ENCODE measurements around the gene SETD6.
"Not testable (repeated sequence)": the region's sequence is repeated elsewhere in the genome, so short reads cannot be mapped to it uniquely, and the experiment has no call there.

The SETD6 gene

GRCh38 chr16:58515125-58515870 is at the start of gene SETD6:
Gene SETD6, plus strand, starts transcription at chr16:58515517. Its CDS starts 21 bp downstream, at chr16:58515538.
- peak; percentile 80 for DNase-seq

- DNase-seq: no peak
Observed at GRCh38 chr16:58465817-58466216, 49.5 kb upstream of the SETD6 start.

DNA sequence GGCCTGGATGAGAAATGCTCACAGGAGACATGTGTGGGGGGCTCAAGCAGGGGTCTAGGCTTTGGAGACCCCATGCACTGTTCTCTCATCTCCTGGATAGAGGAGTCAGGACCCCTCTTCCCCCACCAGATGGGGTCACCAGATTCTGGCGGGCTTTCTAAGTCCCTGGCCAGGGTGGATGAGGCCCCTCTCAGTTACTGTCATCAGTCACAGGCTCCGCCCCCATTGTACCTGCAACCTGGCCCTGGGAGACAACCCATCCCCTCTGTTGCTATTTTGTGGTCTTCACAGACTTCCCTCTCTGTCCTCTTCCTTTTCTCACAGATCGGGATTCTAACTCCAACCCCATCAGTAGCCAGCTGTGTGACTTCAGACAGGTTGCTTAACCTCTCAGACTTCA is 48.9 kb upstream of the SETD6 start:
- DNase-seq: no peak

GRCh38 chr16:58467905-58468304 is 47.4 kb upstream of the SETD6 start:
- no peak for DNase-seq

- no peak for DNase-seq
Observed at GRCh38 chr16:58471209-58471975, 43.9 kb upstream of the SETD6 start.

- no peak for DNase-seq
Observed at GRCh38 chr16:58472266-58472665, 43.1 kb upstream of the SETD6 start.

- DNase-seq: no peak
Observed at GRCh38 chr16:58472827-58473226, 42.5 kb upstream of the SETD6 start.

GRCh38 chr16:58474296-58474695 is 41.0 kb upstream of the SETD6 start:
- no peak for DNase-seq

DNA sequence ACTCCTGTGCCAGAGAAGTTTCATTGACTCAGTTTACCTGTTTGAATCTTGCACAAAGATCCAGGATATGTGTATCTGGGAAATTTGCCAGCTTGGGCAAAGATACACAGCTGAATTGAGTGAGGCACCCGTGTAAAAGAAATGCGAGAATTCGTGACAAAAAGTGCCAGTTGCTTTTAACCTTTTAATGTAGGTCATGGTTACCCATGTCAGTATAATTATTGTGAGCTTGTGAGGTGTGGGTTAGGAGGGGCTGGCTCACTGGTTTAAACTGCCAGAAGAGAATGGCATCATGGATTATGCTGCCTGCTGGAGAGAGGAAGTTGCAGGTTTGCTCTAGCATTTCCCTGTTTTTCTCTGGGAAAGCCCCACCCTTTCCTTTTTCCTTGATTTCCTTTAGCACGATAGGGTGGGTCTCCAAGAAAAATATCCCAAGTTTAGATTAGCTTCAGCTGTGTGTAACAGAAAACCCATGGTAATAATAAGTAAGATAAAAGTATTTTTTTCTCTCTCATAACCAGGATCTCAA is 40.2 kb upstream of the SETD6 start:
- DNase-seq: no peak

DNA sequence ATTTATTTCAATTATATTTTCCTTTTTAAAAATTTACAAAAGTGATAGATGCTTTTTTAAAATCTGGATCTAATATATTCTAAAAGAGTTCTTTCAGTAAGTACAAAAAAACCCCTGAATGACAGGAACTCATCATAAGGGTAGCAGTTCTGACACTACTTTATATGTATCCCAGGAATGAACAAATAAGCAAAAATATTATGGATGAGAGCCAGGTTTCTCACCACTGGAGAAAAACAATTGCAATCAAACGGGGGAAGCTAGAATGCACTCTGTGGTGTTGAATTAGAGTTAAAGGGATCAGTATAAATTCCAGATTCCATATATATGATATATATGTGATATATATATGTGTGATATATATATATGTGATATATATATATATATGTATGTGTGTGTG is 38.5 kb upstream of the SETD6 start:
- DNase-seq: no peak

- DNase-seq: no peak
Observed at GRCh38 chr16:58478427-58478826, 36.9 kb upstream of the SETD6 start.

- no peak for DNase-seq
Observed at GRCh38 chr16:58481226-58481869, 34.0 kb upstream of the SETD6 start.

- DNase-seq: no peak
Observed at GRCh38 chr16:58481931-58482330, 33.4 kb upstream of the SETD6 start.

DNA sequence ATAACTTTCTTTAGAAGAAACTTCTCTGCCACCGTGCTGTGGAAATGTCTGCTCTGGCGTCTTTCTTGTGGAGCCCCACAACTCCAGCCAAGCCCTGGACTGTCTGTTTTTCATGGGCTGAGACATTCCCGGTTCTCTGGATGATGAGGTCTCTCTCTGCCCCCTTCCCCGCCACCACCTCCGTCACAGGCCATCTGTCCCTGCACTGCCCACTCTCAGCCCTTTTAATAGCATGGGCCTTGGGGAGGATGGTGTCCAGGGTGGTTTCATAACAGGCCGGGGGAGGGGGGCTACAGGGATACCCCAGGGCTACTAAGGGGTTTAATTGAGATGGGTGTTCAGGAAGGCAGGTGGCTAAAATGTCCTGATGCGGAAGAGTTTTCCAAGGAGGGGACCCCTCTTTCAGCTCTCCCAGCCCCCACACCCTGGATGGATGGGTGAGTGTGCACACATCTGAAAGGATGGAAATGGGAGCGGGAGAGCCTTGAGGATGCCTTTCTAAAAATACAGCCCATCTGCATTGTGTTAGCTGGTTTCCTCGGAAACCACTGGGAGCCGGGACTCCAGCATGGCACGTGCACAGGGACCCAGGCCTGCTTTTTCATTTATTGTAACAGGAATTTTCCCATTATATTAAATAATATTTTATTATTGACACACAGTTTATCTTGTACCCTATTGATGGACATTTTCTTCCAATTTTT is 30.0 kb upstream of the SETD6 start:
- DNase-seq: no peak

DNA sequence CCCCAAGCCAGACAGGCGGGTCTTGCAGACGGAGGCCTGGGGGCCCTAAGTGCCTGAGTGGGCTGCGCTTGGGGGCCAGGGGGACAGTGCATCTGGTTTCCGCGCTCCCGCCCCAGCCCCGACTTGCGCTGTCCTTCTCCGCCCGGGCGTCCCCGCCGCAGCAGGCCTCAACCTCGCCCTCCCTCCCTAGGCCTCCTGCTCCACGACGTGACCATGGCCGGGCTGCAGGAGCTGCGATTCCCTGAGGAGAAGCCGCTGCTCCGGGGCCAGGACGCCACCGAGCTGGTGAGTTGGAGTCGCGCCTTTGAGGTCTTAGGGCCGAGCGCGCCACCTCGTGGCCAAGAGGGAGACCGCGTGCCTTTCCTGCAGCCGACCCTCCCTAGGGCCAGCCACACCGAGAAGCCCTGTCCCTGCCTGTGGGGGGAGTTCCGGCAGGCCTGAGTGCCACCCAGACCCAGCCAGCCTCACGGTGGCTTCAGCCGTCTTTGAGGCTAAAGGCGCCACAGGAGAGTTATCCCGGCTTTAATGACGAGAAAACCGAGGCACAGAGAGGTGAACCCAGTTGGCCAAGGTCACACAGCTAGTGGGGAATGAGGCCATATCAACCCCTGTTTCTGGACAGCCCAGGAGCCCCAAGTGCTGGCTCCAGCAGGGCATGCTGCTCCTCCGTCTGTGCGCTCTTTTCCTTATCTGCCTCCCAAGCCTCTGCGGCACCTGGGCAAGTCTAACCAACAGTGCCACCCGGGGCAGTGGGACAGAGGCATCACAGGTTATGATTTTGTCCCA is 27.6 kb upstream of the SETD6 start:
- DNase-seq: peak; percentile 74

GRCh38 chr16:58488531-58488930 is 26.8 kb upstream of the SETD6 start:
- DNase-seq: no peak

DNA sequence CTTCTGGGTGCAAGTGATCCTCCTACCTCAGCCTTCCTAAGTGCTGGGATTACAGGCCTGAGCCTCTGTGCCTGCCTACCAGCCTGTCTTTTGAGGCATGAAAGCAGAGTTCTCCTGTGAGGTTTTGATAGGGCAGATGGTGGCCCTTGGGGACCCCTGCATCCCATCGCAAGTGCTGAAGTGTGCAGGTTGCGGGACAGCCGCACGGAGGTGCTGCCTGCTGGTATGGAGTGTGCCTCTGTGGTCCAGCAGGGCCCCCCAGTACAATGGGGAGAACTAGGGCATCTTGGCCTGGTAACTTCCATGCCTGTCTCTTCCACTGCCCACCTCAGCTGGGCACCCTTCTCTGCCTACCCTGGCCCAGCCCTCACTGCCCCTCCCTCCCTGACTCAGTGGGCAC is 25.3 kb upstream of the SETD6 start:
- no peak for DNase-seq

DNA sequence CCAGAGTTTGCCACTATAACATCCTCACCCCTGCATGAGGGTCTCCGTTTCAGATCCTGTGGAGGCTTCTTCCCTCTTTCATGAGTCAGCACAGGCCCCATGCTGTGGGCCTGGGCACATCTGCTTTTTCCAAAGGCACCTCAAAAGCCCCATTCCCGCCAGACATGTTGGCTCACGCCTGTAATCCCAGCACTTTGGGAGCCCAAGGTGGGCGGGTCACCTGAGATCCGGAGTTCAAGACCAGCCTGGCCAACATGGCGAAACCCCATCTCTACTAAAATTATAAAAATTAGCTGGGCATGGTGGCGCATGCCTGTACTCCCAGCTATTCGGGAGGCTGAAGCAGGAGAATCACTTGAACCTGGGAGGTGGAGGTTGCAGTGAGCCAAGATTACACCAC is 24.8 kb upstream of the SETD6 start:
- not testable (repeated sequence) for DNase-seq

GRCh38 chr16:58492066-58492465 is 23.3 kb upstream of the SETD6 start:
- no peak for DNase-seq

DNA sequence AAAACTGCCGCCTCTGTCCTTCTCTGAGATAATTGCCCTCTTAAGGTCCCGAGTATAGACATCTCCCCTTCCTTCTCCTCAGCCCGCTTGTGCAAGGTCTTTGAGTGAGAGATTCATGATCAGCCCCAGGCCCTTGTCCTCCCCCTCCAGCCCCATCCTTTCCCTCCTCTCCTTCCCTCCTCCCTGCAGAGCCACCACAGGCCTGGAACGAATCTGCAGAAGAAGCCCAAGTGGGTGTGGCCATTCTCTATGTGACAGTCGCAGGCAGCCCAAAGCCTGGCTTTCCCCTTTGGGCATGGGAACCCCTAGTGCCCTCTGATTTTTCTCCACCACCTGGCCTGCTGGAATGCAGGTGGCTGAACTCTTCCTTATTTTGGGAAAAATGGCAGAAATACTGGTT is 22.6 kb upstream of the SETD6 start:
- no peak for DNase-seq

- DNase-seq: no peak
Observed at GRCh38 chr16:58493756-58494431, 21.4 kb upstream of the SETD6 start.
